Measurements from ENCODE around the gene DEFB124.

- TF ChIP-seq CTCF (IDR thresholded peaks at IDR 0.05) (no peak), POLR2A (IDR thresholded peaks at IDR 0.05) (no peak), EP300 (IDR thresholded peaks at IDR 0.05) (no peak), POLR2AphosphoS5 (IDR thresholded peaks at IDR 0.05) (no peak)
Measured at GRCh38 chr20:31449511-31450414, 25.2 kb downstream of the DEFB124 start.

All from suprapubic skin (tissue), 4 donors.